Astrocyte (in vitro differentiated cells and primary cell): ENCODE data around the gene KY. TPM values are rescaled to one million over a fixed set of nuclear protein-coding genes. Genes with fewer than 3 reads are reported as not detected.

Experiments used
- DNase-seq: peaks from one replicate; pipeline ENCODE4 v3.0.0-alpha.2; 2010; ENCODE audit warnings: low read depth
- FAIRE-seq: peaks from 2 replicates; lab custom pipeline; 2011; peaks lifted over from hg19 to GRCh38; lab: Jason Lieb, UNC
- H2AFZ ChIP-seq: 2 replicates; pipeline ENCODE4 v1.6.0; 2012; ENCODE audit warnings: low read depth, low read length, inconsistent platforms
- H3K27ac ChIP-seq: 2 replicates; pipeline ENCODE4 v1.5.1; 2011; ENCODE audit warnings: low read depth, low read length, inconsistent platforms
- H3K27me3 ChIP-seq: 2 replicates; pipeline ENCODE4 v1.6.0; 2011; ENCODE audit warnings: low read length, inconsistent platforms; ENCODE audit not compliant: insufficient read depth
- H3K36me3 ChIP-seq: 2 replicates; pipeline ENCODE4 v1.5.1; 2011; ENCODE audit warnings: low read length, inconsistent platforms; ENCODE audit not compliant: insufficient read depth
- H3K4me1 ChIP-seq: 2 replicates; pipeline ENCODE4 v1.5.1; 2011; ENCODE audit warnings: low read length, inconsistent platforms; ENCODE audit not compliant: insufficient read depth
- H3K4me2 ChIP-seq: 2 replicates; pipeline ENCODE4 v1.6.0; 2012; ENCODE audit warnings: low read length, inconsistent platforms
- H3K4me3 ChIP-seq: 2 replicates; pipeline ENCODE4 v1.5.1; 2011; ENCODE audit warnings: low read depth, mild to moderate bottlenecking, low read length, inconsistent platforms; ENCODE audit not compliant: insufficient read depth
- H3K79me2 ChIP-seq: 2 replicates; pipeline ENCODE4 v1.6.0; 2012; ENCODE audit warnings: mild to moderate bottlenecking, low read length, inconsistent platforms; ENCODE audit not compliant: insufficient read depth
- H3K9ac ChIP-seq: 2 replicates; pipeline ENCODE4 v1.6.0; 2012; ENCODE audit warnings: mild to moderate bottlenecking, low read length, inconsistent platforms
- H3K9me3 ChIP-seq: 2 replicates; pipeline ENCODE4 v1.5.1; 2012; ENCODE audit warnings: low read depth, mild to moderate bottlenecking, low read length, inconsistent platforms; ENCODE audit not compliant: insufficient read depth
- H4K20me1 ChIP-seq: 2 replicates; pipeline ENCODE4 v1.6.0; 2012; ENCODE audit warnings: low read length, inconsistent platforms; ENCODE audit not compliant: insufficient read depth
- H3K27ac Mint-ChIP-seq: one replicate; pipeline ENCODE4 v1.8.0; 2021; ENCODE audit warnings: mild to moderate bottlenecking, mixed read lengths; ENCODE audit not compliant: unreplicated experiment
- H3K27me3 Mint-ChIP-seq: one replicate; pipeline ENCODE4 v1.8.0; 2021; ENCODE audit warnings: low read depth, mixed read lengths; ENCODE audit not compliant: unreplicated experiment
- H3K36me3 Mint-ChIP-seq: one replicate; pipeline ENCODE4 v1.8.0; 2021; ENCODE audit warnings: low read depth, mixed read lengths; ENCODE audit not compliant: unreplicated experiment
- H3K4me1 Mint-ChIP-seq: one replicate; pipeline ENCODE4 v1.8.0; 2021; ENCODE audit warnings: low read depth, mixed read lengths; ENCODE audit not compliant: unreplicated experiment
- H3K4me3 Mint-ChIP-seq: one replicate; pipeline ENCODE4 v1.8.0; 2021; ENCODE audit warnings: mild to moderate bottlenecking, moderate library complexity, mixed read lengths; ENCODE audit not compliant: unreplicated experiment
- H3K9me3 Mint-ChIP-seq: one replicate; pipeline ENCODE4 v1.8.0; 2021; ENCODE audit warnings: mild to moderate bottlenecking, mixed read lengths; ENCODE audit not compliant: unreplicated experiment
- EZH2 ChIP-seq: IDR thresholded peaks from 2 replicates; pipeline ENCODE4 v1.6.1; 2012; ENCODE audit warnings: mild to moderate bottlenecking, low read length, inconsistent platforms; ENCODE audit not compliant: insufficient read depth
- total RNA-seq: library from RNA; stranded (reverse); gene quantifications from 2 replicates; pipeline ENCODE4 v1.2.1, GENCODE V29; 2021
- TF ChIP-seq, protein P1 (sequence below): IDR thresholded peaks from 2 replicates; pipeline ENCODE4 v1.5.1; 2011; ENCODE audit warnings: low read depth, mild to moderate bottlenecking, inconsistent platforms, low read length, moderate library complexity; ENCODE audit not compliant: insufficient read depth

KY gene
- total RNA-seq, 1 donor from 2014 or later, result 0.11 TPM

DNA sequence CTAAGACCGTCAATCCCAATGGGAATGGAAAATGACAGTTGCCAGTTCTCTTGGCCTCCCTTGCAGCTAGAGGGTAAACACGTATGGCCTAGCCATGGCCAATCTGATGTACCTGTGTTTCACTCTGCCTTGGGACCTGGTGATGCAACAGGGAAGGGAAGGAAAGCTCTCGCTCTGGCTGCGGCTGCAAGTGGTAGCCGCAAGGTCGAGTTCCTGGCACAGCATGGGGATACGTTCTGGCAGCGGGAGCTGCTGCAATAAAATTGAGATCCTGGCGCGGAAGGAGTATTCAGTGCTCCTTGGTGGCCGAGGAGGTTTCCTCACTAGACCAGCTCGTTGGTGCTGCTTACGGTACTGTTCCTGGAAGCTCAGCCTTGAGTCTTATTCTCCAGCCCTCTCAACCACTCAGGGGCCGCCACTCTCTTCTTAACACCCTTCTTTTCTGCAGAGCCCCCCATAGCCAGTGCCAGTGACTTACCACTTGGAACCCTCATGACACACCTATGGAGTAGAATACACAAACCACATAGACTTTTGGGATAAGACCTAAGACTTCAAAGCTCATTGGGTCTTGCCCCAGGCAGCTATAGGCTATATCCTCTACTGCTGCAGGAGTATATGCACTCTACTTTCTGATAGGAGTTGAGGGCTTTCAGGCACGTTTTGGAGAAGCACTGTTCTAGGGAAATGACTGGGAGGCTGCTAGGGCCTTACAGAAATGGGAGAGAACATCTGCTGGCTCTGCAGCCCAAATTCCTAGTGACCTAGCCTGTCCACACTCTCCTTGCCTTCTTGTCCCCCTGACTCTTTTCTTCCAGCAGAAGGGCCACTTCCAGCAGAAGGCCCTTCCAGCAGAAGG is 2.7 kb downstream of the KY start:
- Histone ChIP-seq H3K4me2 (no peak overlapping the region), H3K4me3 (no peak overlapping the region), H2AFZ (no peak overlapping the region), H3K36me3 (no peaks in the 10 kb centered on the region), H3K27me3 (no peaks in the 10 kb centered on the region), H3K9me3 (no peaks in the 10 kb centered on the region), H3K4me1 (peaks cover 24% of the 10 kb centered on the region), H4K20me1 (no peaks in the 10 kb centered on the region), H3K27ac (no peak overlapping the region), H3K9ac (no peak overlapping the region), H3K79me2 (no peaks in the 10 kb centered on the region)
- H3K27ac Mint-ChIP-seq, result no peak overlapping the region
- H3K9me3 Mint-ChIP-seq, result peaks cover 3% of the 10 kb centered on the region
- H3K4me3 Mint-ChIP-seq, result no peak overlapping the region
- peaks cover 76% of the 10 kb centered on the region for H3K27me3 Mint-ChIP-seq
- no peak for TF ChIP-seq EZH2
- TF ChIP-seq, protein P1, sequence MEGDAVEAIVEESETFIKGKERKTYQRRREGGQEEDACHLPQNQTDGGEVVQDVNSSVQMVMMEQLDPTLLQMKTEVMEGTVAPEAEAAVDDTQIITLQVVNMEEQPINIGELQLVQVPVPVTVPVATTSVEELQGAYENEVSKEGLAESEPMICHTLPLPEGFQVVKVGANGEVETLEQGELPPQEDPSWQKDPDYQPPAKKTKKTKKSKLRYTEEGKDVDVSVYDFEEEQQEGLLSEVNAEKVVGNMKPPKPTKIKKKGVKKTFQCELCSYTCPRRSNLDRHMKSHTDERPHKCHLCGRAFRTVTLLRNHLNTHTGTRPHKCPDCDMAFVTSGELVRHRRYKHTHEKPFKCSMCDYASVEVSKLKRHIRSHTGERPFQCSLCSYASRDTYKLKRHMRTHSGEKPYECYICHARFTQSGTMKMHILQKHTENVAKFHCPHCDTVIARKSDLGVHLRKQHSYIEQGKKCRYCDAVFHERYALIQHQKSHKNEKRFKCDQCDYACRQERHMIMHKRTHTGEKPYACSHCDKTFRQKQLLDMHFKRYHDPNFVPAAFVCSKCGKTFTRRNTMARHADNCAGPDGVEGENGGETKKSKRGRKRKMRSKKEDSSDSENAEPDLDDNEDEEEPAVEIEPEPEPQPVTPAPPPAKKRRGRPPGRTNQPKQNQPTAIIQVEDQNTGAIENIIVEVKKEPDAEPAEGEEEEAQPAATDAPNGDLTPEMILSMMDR, result no peak
- peaks cover 2% of the 10 kb centered on the region for H3K4me1 Mint-ChIP-seq
- no peak for DNase-seq
- H3K36me3 Mint-ChIP-seq, result no peaks in the 10 kb centered on the region
- no peak for FAIRE-seq

DNA sequence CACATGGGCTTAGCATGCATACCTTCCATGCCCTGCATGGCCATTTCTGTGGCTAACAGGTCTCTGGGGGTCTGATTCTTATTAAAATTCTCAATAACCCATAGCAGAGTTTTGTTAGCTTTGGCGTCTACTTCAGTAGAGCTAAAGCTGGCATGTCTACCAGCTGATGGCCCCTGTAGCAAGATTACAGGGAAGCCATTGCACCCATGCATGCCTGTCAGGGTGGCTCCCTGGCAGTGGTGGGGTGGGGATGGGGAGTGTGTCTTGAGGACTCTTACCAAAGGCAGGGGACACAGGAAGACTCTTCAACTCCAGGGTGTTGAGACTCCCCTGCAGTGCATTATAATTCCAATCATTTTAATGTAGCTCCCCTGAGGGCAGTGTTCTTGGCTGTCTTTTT is 4.7 kb downstream of the KY start:
- FAIRE-seq (no peak), DNase-seq (no peak)
- no peak for TF ChIP-seq EZH2
- TF ChIP-seq, protein P1, result no peak
- Histone ChIP-seq H4K20me1 (no peaks in the 10 kb centered on the region), H3K4me1 (peaks cover 9% of the 10 kb centered on the region), H3K4me3 (no peak overlapping the region), H3K4me2 (no peak overlapping the region), H3K9ac (no peak overlapping the region), H3K79me2 (no peaks in the 10 kb centered on the region), H3K9me3 (no peaks in the 10 kb centered on the region), H2AFZ (no peak overlapping the region), H3K36me3 (no peaks in the 10 kb centered on the region), H3K27ac (no peak overlapping the region), H3K27me3 (no peaks in the 10 kb centered on the region)
- H3K27me3 Mint-ChIP-seq, result peaks cover 61% of the 10 kb centered on the region
- H3K4me3 Mint-ChIP-seq, result no peak overlapping the region
- H3K36me3 Mint-ChIP-seq, result no peaks in the 10 kb centered on the region
- H3K4me1 Mint-ChIP-seq, result no peaks in the 10 kb centered on the region
- H3K9me3 Mint-ChIP-seq, result peaks cover 3% of the 10 kb centered on the region
- no peak overlapping the region for H3K27ac Mint-ChIP-seq

GRCh38 chr3:134645515-134645914 is 5.3 kb downstream of the KY start:
- Mint-ChIP-seq H3K4me1 (no peaks in the 10 kb centered on the region), H3K36me3 (no peaks in the 10 kb centered on the region), H3K9me3 (peaks cover 3% of the 10 kb centered on the region), H3K27ac (no peak overlapping the region), H3K4me3 (no peak overlapping the region), H3K27me3 (peaks cover 60% of the 10 kb centered on the region)
- no peak overlapping the region for H2AFZ ChIP-seq
- no peak overlapping the region for H3K9ac ChIP-seq
- H3K4me2 ChIP-seq, result no peak overlapping the region
- H3K79me2 ChIP-seq, result no peaks in the 10 kb centered on the region
- H3K27me3 ChIP-seq, result no peaks in the 10 kb centered on the region
- no peak for TF ChIP-seq EZH2
- TF ChIP-seq, protein P1, result no peak
- no peak for DNase-seq
- peaks cover 3% of the 10 kb centered on the region for H3K4me1 ChIP-seq
- no peaks in the 10 kb centered on the region for H3K9me3 ChIP-seq
- H4K20me1 ChIP-seq, result no peaks in the 10 kb centered on the region
- H3K27ac ChIP-seq, result no peak overlapping the region
- no peak for FAIRE-seq
- H3K36me3 ChIP-seq, result no peaks in the 10 kb centered on the region
- no peak overlapping the region for H3K4me3 ChIP-seq
